ENCODE measurements around the gene AVL9. TPM values are rescaled to one million over a fixed set of nuclear protein-coding genes. Genes with fewer than 3 reads are reported as not detected.

Gene AVL9
- total and polyA plus RNA-seq, 2 experiments from 2014 or later, result 14.0 to 55.7 TPM

DNA sequence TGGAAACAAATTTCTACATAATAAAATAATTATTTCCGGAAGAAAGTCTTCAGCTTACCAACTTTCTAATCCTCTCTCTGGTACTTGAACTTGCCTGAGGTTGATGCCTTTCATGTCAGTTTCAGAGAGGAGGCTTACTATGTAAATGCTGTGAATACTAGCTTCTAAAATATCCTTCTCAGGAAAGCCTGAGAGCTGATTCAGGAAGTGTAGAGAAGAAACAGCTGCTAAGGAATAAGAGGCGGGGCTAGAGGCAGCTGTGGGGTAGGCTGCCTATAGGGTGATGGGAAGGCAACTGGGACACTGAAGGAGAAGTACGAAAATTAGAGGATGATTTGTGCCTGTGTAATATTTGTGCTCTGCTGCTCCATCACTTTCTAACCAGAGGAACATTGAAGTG is 69.3 kb downstream of the AVL9 start:
- H3K9me2 ChIP-seq (replicated peaks; ENCODE audit: insufficient read depth), result no peaks in the 10 kb centered on the region
- WGBS (ENCODE audit: low lambda C conversion rate, missing lambda C conversion rate), result 85% methylated on average over 3 of the region's 3 CpGs
- TF ChIP-seq, protein P1, sequence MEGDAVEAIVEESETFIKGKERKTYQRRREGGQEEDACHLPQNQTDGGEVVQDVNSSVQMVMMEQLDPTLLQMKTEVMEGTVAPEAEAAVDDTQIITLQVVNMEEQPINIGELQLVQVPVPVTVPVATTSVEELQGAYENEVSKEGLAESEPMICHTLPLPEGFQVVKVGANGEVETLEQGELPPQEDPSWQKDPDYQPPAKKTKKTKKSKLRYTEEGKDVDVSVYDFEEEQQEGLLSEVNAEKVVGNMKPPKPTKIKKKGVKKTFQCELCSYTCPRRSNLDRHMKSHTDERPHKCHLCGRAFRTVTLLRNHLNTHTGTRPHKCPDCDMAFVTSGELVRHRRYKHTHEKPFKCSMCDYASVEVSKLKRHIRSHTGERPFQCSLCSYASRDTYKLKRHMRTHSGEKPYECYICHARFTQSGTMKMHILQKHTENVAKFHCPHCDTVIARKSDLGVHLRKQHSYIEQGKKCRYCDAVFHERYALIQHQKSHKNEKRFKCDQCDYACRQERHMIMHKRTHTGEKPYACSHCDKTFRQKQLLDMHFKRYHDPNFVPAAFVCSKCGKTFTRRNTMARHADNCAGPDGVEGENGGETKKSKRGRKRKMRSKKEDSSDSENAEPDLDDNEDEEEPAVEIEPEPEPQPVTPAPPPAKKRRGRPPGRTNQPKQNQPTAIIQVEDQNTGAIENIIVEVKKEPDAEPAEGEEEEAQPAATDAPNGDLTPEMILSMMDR (IDR thresholded peaks at IDR 0.05; ENCODE audit: poor library complexity), result no peak
- TF ChIP-seq EZH2 (IDR thresholded peaks at IDR 0.05; ENCODE audit: borderline replicate concordance) (no peak), EZH2phosphoT487 (IDR thresholded peaks at IDR 0.05; ENCODE audit: low read depth, severe bottlenecking, unreplicated experiment) (no peak)
- no peak overlapping the region for H2AFZ ChIP-seq
- H3K27ac ChIP-seq, result no peak overlapping the region
- no peaks in the 10 kb centered on the region for H3K9me3 ChIP-seq (ENCODE audit: low read depth)
- no peaks in the 10 kb centered on the region for H4K20me1 ChIP-seq (ENCODE audit: insufficient read depth, poor library complexity, severe bottlenecking)
- no peak for DNase-seq (ENCODE audit: low spot score)
- no peak overlapping the region for H3K4me3 ChIP-seq
- H3K36me3 ChIP-seq (replicated peaks; ENCODE audit: insufficient read depth, low read depth), result no peaks in the 10 kb centered on the region
- peaks cover 4% of the 10 kb centered on the region for H3K79me2 ChIP-seq
- H3K27me3 ChIP-seq, result no peaks in the 10 kb centered on the region
- H3K4me1 ChIP-seq (ENCODE audit: insufficient read depth), result no peaks in the 10 kb centered on the region
- H3K4me2 ChIP-seq, result no peak overlapping the region

DNA sequence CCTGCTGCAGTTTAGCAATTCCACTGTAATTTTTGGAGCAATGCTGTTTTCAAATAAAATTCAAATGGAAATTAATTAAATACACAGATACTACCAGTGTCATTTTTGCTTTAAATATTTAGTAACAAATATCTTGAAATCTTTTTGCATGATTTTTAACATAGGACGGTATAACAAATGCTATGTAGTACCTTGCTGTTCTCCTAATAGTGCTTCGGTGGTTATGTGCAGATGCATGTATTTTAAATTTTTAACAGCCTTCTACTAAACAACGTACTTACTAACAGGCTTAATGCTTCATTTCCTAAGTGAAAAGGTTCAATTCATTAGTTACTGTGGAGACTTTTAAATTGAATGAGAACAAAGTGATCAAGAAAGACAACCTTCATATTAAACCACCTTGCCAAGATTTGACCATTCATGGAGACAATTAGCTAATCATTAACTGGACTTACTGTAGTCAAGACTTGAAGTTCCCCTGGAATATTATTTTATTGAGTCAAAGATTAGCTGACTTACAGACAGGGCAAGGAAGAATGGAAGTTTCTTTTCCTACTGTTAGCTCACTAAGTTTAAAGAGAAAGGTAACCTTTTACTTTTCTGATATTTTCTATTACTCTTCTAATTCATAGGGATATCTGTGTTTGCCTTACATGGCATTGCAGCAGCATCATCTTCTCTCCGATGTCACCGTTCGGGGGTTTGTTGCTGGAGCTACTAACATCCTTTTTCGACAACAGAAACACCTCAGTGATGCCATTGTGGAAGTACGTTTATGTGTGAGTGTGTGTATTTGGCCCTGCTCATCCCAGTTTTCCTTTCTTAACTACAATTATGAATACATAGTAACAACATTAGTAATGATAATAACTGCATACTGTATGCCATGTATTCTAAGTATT is 74.3 kb downstream of the AVL9 start:
- H3K9me3 ChIP-seq (ENCODE audit: low read depth), result no peaks in the 10 kb centered on the region
- H4K20me1 ChIP-seq (ENCODE audit: insufficient read depth, poor library complexity, severe bottlenecking), result no peaks in the 10 kb centered on the region
- H3K27me3 ChIP-seq, result no peaks in the 10 kb centered on the region
- DNase-seq (ENCODE audit: low spot score), result no peak
- no peaks in the 10 kb centered on the region for H3K9me2 ChIP-seq (replicated peaks; ENCODE audit: insufficient read depth)
- no peak overlapping the region for H2AFZ ChIP-seq
- no peaks in the 10 kb centered on the region for H3K36me3 ChIP-seq (replicated peaks; ENCODE audit: insufficient read depth, low read depth)
- H3K4me2 ChIP-seq, result no peak overlapping the region
- no peak overlapping the region for H3K27ac ChIP-seq
- H3K4me1 ChIP-seq (ENCODE audit: insufficient read depth), result no peaks in the 10 kb centered on the region
- H3K4me3 ChIP-seq, result no peak overlapping the region
- 94% methylated on average over 8 of the region's 8 CpGs for WGBS (ENCODE audit: low lambda C conversion rate, missing lambda C conversion rate)
- H3K79me2 ChIP-seq, result peaks cover 8% of the 10 kb centered on the region
- no peak for TF ChIP-seq EZH2phosphoT487 (IDR thresholded peaks at IDR 0.05; ENCODE audit: low read depth, severe bottlenecking, unreplicated experiment)
- TF ChIP-seq, protein P1 (IDR thresholded peaks at IDR 0.05; ENCODE audit: poor library complexity), result no peak
- TF ChIP-seq EZH2 (IDR thresholded peaks at IDR 0.05; ENCODE audit: borderline replicate concordance), result no peak

DNA sequence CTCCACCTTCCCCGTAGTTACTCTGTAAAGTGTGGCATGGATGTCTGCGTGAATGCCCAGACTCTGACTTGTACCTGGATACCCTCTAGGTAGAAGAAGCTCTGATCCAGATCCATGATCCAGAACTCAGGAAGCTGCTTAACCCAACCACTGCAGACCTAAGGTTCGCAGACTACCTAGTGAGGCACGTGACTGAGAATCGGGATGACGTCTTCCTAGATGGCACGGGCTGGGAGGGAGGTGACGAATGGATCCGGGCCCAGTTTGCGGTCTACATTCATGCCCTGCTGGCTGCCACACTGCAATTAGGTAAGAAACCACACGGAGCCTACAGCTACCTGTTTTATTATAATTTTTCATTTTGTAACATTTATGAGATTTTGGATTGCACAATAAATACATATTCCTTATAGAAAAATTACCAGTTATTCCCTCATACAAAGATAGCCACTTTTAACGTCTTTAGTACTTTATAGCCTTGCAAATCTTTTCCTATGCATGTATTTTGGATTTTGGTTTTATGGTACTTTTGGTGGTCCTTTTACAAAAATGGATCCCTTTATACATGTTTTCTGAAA is 77.9 kb downstream of the AVL9 start:
- no peaks in the 10 kb centered on the region for H3K9me3 ChIP-seq (ENCODE audit: low read depth)
- no peaks in the 10 kb centered on the region for H4K20me1 ChIP-seq (ENCODE audit: insufficient read depth, poor library complexity, severe bottlenecking)
- no peaks in the 10 kb centered on the region for H3K27me3 ChIP-seq
- H3K27ac ChIP-seq, result no peak overlapping the region
- H3K36me3 ChIP-seq (replicated peaks; ENCODE audit: insufficient read depth, low read depth), result no peaks in the 10 kb centered on the region
- H2AFZ ChIP-seq, result no peak overlapping the region
- 98% methylated on average over 12 of the region's 12 CpGs for WGBS (ENCODE audit: low lambda C conversion rate, missing lambda C conversion rate)
- H3K79me2 ChIP-seq, result peaks cover 4% of the 10 kb centered on the region
- no peak overlapping the region for H3K4me3 ChIP-seq
- DNase-seq (ENCODE audit: low spot score), result no peak
- TF ChIP-seq, protein P1 (IDR thresholded peaks at IDR 0.05; ENCODE audit: poor library complexity), result no peak
- TF ChIP-seq EZH2 (IDR thresholded peaks at IDR 0.05; ENCODE audit: borderline replicate concordance) (no peak), EZH2phosphoT487 (IDR thresholded peaks at IDR 0.05; ENCODE audit: low read depth, severe bottlenecking, unreplicated experiment) (no peak)
- no peaks in the 10 kb centered on the region for H3K4me1 ChIP-seq (ENCODE audit: insufficient read depth)
- no peak overlapping the region for H3K4me2 ChIP-seq
- H3K9me2 ChIP-seq (replicated peaks; ENCODE audit: insufficient read depth), result no peaks in the 10 kb centered on the region

Measured in hepatocyte (in vitro differentiated cells).